HEK293T (cell line): ENCODE measurements around the gene ERVH48-1.

ENCODE experiments used
- CTBP1 ChIP-seq: fragments of 450-650 bp; IDR thresholded peaks from 2 replicates; pipeline ENCODE4 v1.6.1; 2016; ENCODE audit warnings: borderline replicate concordance
- ELF4 ChIP-seq: fragments of 450-650 bp; IDR thresholded peaks from 2 replicates; pipeline ENCODE4 v1.6.1; 2017; ENCODE audit warnings: antibody characterized with exemption
- FOXA1 ChIP-seq: fragments of 450-650 bp; IDR thresholded peaks from 2 replicates; pipeline ENCODE4 v1.6.1; 2016; ENCODE audit warnings: mild to moderate bottlenecking
- FOXK2 ChIP-seq: fragments of 450-650 bp; IDR thresholded peaks from 2 replicates; pipeline ENCODE4 v1.6.1; 2016; ENCODE audit warnings: mild to moderate bottlenecking
- FOXM1 ChIP-seq: fragments of 450-650 bp; IDR thresholded peaks from 2 replicates; pipeline ENCODE4 v1.6.1; 2017; ENCODE audit warnings: mild to moderate bottlenecking, borderline replicate concordance
- SP1 ChIP-seq: fragments of 450-650 bp; IDR thresholded peaks from 2 replicates; pipeline ENCODE4 v1.6.1; 2017
- SUZ12 ChIP-seq: fragments of 450-650 bp; IDR thresholded peaks from 2 replicates; pipeline ENCODE4 v1.6.1; 2016; ENCODE audit warnings: mild to moderate bottlenecking
- TARDBP ChIP-seq: fragments of 450-650 bp; IDR thresholded peaks from 2 replicates; pipeline ENCODE4 v1.6.1; 2016
- ZNF384 ChIP-seq: fragments of 450-650 bp; IDR thresholded peaks from 2 replicates; pipeline ENCODE4 v1.6.1; 2016
- TF ChIP-seq, protein P1 (sequence below): fragments of 450-650 bp; IDR thresholded peaks from 2 replicates; pipeline ENCODE4 v1.6.1; 2016

DNA sequence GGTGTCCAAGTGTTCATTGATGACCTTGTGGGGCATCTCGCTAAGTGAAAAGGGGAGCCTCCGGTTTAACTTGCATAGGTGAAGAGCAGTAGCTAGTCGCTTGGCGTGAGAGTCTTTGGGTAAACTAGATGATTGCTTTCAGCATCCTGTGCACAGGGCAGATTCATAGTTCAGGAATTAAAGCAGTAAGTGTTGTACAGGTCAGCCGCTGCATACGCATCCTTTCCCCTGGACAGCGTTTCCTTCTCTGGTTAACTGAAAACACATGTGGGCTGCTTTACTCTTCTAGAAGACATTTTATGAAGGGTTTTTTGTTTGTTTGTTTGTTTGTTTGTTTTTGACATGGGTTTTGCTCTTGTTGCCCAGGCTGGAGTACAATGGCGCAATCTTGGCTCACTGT lies 20.2 kb downstream of the ERVH48-1 start:
- TF ChIP-seq, protein P1, sequence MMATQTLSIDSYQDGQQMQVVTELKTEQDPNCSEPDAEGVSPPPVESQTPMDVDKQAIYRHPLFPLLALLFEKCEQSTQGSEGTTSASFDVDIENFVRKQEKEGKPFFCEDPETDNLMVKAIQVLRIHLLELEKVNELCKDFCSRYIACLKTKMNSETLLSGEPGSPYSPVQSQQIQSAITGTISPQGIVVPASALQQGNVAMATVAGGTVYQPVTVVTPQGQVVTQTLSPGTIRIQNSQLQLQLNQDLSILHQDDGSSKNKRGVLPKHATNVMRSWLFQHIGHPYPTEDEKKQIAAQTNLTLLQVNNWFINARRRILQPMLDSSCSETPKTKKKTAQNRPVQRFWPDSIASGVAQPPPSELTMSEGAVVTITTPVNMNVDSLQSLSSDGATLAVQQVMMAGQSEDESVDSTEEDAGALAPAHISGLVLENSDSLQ: no peak
- no peak for TF ChIP-seq ELF4
- no peak for TF ChIP-seq SUZ12
- TF ChIP-seq ZNF384: no peak
- no peak for TF ChIP-seq FOXK2
- TF ChIP-seq FOXA1: no peak
- no peak for TF ChIP-seq SP1
- no peak for TF ChIP-seq CTBP1
- no peak for TF ChIP-seq TARDBP
- TF ChIP-seq FOXM1: no peak
